ENCODE data around the gene NLGN4X.

Gene NLGN4X

DNA sequence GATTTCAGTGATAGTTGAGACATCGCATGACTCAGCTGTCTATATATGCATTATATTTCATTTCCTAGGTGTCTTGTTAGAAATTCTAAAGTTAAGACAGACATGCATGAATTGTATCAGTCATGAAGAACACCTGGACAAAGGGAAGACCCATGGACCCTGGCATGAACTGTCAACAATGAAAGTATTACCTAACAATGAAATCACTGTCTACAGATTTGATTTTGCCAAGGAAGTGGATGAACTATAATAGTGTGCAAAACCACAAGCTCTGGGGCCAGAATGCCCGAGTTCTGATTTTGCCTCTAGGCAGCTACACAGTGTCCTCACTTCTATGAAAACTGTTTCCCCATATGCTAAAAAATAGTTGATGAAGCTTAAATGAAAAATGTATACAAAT lies 386.1 kb downstream of the NLGN4X start:
- DNase-seq, result no peak
